Activated T-cell treated with anti-CD3 and anti-CD28 coated beads, Interleukin-2, amount 50 U/mL, for 72 hours (primary cell): ENCODE data around the gene BSG. TPM values are rescaled to one million over a fixed set of nuclear protein-coding genes. Genes with fewer than 3 reads are reported as not detected.
"Not testable (repeated sequence)": the region's sequence is repeated elsewhere in the genome, so short reads cannot be mapped to it uniquely, and the experiment has no call there.

Experiments
- ATAC-seq, 2 donors: fragments of 150-1000 bp; cut with Tn5 transposase; replicated peaks in 1 of 2; 2 replicates each; pipeline ENCODE4 v1.10.0; 2021; ENCODE audit warnings: moderate library complexity in 2 of 2, mild to moderate bottlenecking in 1 of 2
- DNase-seq, 2 donors: peaks; one replicate each; pipeline ENCODE4 v3.0.0; 2021 to 2022; ENCODE audit warnings: mixed read lengths in 1 of 2
- H3K27ac Mint-ChIP-seq: one replicate; pipeline ENCODE4 v1.8.0; 2022; ENCODE audit warnings: mild to moderate bottlenecking, moderate library complexity, mixed read lengths
- H3K27me3 Mint-ChIP-seq: one replicate; pipeline ENCODE4 v1.8.0; 2022; ENCODE audit warnings: low read depth, mixed read lengths
- H3K36me3 Mint-ChIP-seq, 2 donors: one replicate each; pipeline ENCODE4 v1.8.0; 2022; ENCODE audit warnings: mixed read lengths in 2 of 2, mild to moderate bottlenecking in 1 of 2; ENCODE audit not compliant: insufficient read depth in 2 of 2
- H3K4me1 Mint-ChIP-seq: one replicate; pipeline ENCODE4 v1.8.0; 2022; ENCODE audit warnings: low read depth, mixed read lengths
- H3K4me3 Mint-ChIP-seq, 2 donors: one replicate each; pipeline ENCODE4 v1.8.0; 2022; ENCODE audit warnings: mild to moderate bottlenecking in 2 of 2, mixed read lengths in 2 of 2, moderate library complexity in 2 of 2
- H3K9me3 Mint-ChIP-seq, 2 donors: one replicate each; pipeline ENCODE4 v1.8.0; 2022; ENCODE audit warnings: mixed read lengths in 2 of 2
- total RNA-seq, 2 donors: library from RNA; stranded (reverse); gene quantifications; one replicate each; pipeline ENCODE4 v1.2.3, GENCODE V29; 2022

BSG gene
- total RNA-seq, 2 donors from 2014 or later: 144 to 162 TPM

DNA sequence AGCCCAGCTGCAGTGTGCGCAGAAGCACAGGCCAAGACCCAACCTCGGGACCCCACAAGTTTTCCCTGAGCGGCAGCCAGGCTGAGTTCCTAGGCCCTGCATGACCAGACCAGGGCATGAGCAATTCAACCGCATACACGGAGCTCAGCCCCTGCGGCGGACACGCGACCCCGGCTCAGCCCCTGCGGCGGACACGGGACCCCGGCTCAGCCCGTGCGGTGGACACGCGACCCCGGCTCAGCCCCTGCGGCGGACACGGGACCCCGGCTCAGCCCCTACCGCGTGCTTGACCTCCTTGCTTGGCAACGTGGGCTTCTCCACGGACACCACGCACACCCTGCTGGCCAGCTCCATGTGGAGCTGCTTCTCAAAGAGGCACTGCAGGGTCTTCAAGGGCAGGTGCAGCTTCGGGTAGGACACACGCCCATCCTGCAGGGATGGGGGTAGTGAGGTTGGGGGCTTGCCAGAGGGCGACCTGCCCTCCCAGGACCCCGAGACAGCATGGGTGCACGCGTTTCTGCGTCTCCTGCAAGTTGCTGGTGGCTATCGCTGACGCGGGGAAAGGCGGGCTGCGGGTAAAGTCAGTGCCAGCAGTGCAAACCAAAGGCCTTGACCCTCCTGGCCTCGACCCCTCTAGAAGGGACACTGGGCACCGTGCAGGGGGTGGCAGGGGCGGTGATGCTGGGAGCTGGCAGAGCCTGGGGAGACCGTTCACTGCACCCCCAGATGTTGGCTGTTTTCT lies 51.0 kb downstream of the BSG start:
- Mint-ChIP-seq H3K4me1 (no peaks in the 10 kb centered on the region), H3K27ac (no peak overlapping the region), H3K4me3 (no peak overlapping the region), H3K27me3 (no peaks in the 10 kb centered on the region), H3K9me3 (no peaks in the 10 kb centered on the region), H3K36me3 (peaks cover 1 to 5% of the 10 kb centered on the region in 2 donors)
- ATAC-seq (no peak), DNase-seq (no peak)

- Mint-ChIP-seq H3K27me3 (no peaks in the 10 kb centered on the region), H3K9me3 (no peaks in the 10 kb centered on the region), H3K27ac (no peak overlapping the region), H3K4me3 (no peak overlapping the region), H3K36me3 (peaks cover 1 to 7% of the 10 kb centered on the region in 2 donors), H3K4me1 (no peaks in the 10 kb centered on the region)
- no peak for ATAC-seq
- DNase-seq: no peak
Measured at GRCh38 chr19:623974-624373, 51.6 kb downstream of the BSG start.

- H3K36me3 Mint-ChIP-seq: peaks cover 1 to 6% of the 10 kb centered on the region in 2 donors
- DNase-seq (no peak), ATAC-seq (no peak)
- H3K27ac Mint-ChIP-seq: no peak overlapping the region
- H3K4me1 Mint-ChIP-seq: no peaks in the 10 kb centered on the region
- H3K27me3 Mint-ChIP-seq: no peaks in the 10 kb centered on the region
- no peak overlapping the region for H3K4me3 Mint-ChIP-seq
- H3K9me3 Mint-ChIP-seq: no peaks in the 10 kb centered on the region
Measured at GRCh38 chr19:624433-625109, 52.2 kb downstream of the BSG start.

DNA sequence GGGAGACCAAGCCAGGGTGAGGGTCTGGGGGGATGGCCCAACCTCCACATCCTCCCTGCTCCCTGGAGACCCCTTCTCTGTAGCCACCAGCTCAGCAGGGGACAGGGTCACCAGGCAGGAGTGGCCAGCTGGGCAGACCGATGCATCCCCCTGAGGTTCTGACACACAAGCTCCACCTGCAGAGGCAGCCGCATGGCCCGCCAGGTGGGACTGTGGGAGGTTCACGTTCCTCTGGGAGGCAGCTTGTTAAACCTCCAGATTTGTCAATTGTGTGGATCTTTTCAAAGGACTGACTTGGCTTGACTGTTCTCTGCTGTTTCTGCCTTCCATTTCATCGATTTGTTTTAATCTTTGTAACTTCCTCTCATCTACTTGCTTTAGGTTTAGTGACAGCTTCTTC lies 52.9 kb downstream of the BSG start:
- no peak overlapping the region for H3K27ac Mint-ChIP-seq
- H3K36me3 Mint-ChIP-seq: peaks cover 1 to 8% of the 10 kb centered on the region in 2 donors
- ATAC-seq: no peak
- no peaks in the 10 kb centered on the region for H3K9me3 Mint-ChIP-seq
- no peak overlapping the region for H3K4me3 Mint-ChIP-seq
- DNase-seq: no peak
- H3K4me1 Mint-ChIP-seq: no peaks in the 10 kb centered on the region
- H3K27me3 Mint-ChIP-seq: no peaks in the 10 kb centered on the region

- not testable (repeated sequence) for DNase-seq, H3K27ac Mint-ChIP-seq
- peaks cover 1 to 12% of the 10 kb centered on the region in 2 donors for H3K36me3 Mint-ChIP-seq
Measured at GRCh38 chr19:626566-626965, 54.2 kb downstream of the BSG start.

DNA sequence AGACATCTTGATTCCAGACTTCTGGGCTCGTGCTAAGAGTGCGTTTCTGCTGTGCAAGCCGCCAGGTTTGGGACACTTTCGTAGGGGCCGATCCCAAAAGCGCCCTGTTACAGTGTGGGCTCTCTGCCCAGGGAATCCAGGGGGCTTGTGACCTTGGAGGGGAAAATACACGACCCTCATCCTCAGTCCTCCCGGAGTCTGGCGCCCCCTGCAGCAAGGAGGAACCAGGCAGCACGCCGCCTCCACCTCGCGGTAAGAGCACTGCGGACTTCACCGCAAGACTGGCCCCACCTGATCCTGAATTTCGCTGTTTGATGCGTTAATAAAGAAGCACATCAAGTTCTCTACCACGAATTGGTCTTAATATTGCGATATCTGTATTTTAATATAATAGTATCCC lies 55.8 kb downstream of the BSG start:
- H3K27me3 Mint-ChIP-seq: no peaks in the 10 kb centered on the region
- peak in 1 of 2 donors; percentile 33 for DNase-seq
- no peak for ATAC-seq
- no peaks in the 10 kb centered on the region for H3K9me3 Mint-ChIP-seq
- peaks cover 6% of the 10 kb centered on the region for H3K4me1 Mint-ChIP-seq
- H3K36me3 Mint-ChIP-seq: peaks cover 1 to 15% of the 10 kb centered on the region in 2 donors
- no peak overlapping the region for H3K4me3 Mint-ChIP-seq
- H3K27ac Mint-ChIP-seq: no peak overlapping the region

More at GRCh38 chr19:626566-626965, 54.2 kb downstream of the BSG start:
- not testable (repeated sequence) for H3K4me1 Mint-ChIP-seq, H3K9me3 Mint-ChIP-seq, ATAC-seq, H3K4me3 Mint-ChIP-seq, H3K27me3 Mint-ChIP-seq

GRCh38 chr19:629515-629914 lies 57.1 kb downstream of the BSG start:
- DNase-seq, H3K9me3 Mint-ChIP-seq, ATAC-seq, H3K4me3 Mint-ChIP-seq, H3K27ac Mint-ChIP-seq, H3K27me3 Mint-ChIP-seq: not testable (repeated sequence)
- H3K4me1 Mint-ChIP-seq: peaks cover 18% of the 10 kb centered on the region
- peaks cover 1 to 15% of the 10 kb centered on the region in 2 donors for H3K36me3 Mint-ChIP-seq

GRCh38 chr19:629961-630714 lies 57.7 kb downstream of the BSG start:
- no peak overlapping the region for H3K4me3 Mint-ChIP-seq
- ATAC-seq (no peak), DNase-seq (no peak)
- peaks cover 1 to 15% of the 10 kb centered on the region in 2 donors for H3K36me3 Mint-ChIP-seq
- H3K27me3 Mint-ChIP-seq: no peaks in the 10 kb centered on the region
- peaks cover 18% of the 10 kb centered on the region for H3K4me1 Mint-ChIP-seq
- H3K9me3 Mint-ChIP-seq: no peaks in the 10 kb centered on the region
- H3K27ac Mint-ChIP-seq: no peak overlapping the region

DNA sequence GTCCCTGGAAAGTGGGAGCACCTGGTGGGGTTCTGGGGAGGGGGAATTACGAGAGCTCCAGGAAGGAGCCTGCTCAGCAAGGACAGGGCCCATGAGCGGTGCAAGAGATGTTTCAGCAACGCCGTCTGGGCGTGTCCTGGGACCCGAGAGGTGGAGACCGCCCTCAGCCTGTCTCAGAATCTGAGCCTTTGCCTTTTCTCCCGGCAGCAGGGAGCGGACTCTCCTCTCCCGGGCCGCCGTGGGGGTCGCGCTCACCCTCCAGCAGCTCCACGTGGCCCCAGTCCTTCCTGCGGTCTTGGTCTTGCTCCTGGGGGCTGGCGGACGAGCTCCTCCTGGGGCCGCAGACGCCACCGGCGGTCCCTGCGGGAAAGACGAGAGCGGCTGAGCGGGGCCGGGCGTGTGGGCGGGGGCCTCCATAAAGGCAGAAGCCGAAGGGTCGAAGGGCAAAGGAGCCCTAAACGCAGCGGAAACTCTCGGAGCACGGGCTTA lies 60.2 kb downstream of the BSG start:
- peak overlapping the region; percentile 94 for H3K27ac Mint-ChIP-seq
- H3K27me3 Mint-ChIP-seq: no peaks in the 10 kb centered on the region
- peak; percentile 67 to 71 for DNase-seq
- ATAC-seq: peak; percentile 14 to 41
- no peaks in the 10 kb centered on the region for H3K9me3 Mint-ChIP-seq
- peaks cover 0 to 13% of the 10 kb centered on the region in 2 donors for H3K36me3 Mint-ChIP-seq
- peaks cover 18% of the 10 kb centered on the region for H3K4me1 Mint-ChIP-seq
- H3K4me3 Mint-ChIP-seq: peak overlapping the region; percentile 81 to 95

Other genes with a start within 250 kb of the BSG start
- gene MIER2, start 227.8 kb upstream of the BSG start, total RNA-seq: 10 to 100 TPM; 25.8 to 29.0 TPM
- under 1 TPM; 0.77 to 0.97 TPM for gene C2CD4C, start 163.4 kb upstream of the BSG start, total RNA-seq
- 1 to 10 TPM; 1.9 to 2.5 TPM for gene SHC2, start 111.6 kb upstream of the BSG start, total RNA-seq
- under 1 TPM; 0.31 to 0.32 TPM for gene MADCAM1, start 76.1 kb upstream of the BSG start, total RNA-seq
- 10 to 100 TPM; 11.9 to 12.1 TPM for gene TPGS1, start 65.1 kb upstream of the BSG start, total RNA-seq
- gene CDC34, start 40.8 kb upstream of the BSG start, total RNA-seq: 10 to 100 TPM; 48.4 to 56.1 TPM
- gene GZMM, start 28.5 kb upstream of the BSG start, total RNA-seq: 10 to 100 TPM; 23.5 to 31.0 TPM
- gene HCN2, start 17.3 kb downstream of the BSG start, total RNA-seq: 1 to 10 TPM in 1 of 2 donors, under 1 TPM in 1; 0.81 to 1.1 TPM
- gene POLRMT, start 60.9 kb downstream of the BSG start, total RNA-seq: 10 to 100 TPM; 62.7 to 79.0 TPM
- gene FGF22, start 67.3 kb downstream of the BSG start, total RNA-seq: not detected
- gene RNF126, start 90.6 kb downstream of the BSG start, total RNA-seq: 10 to 100 TPM; 72.8 to 91.8 TPM
- gene FSTL3, start 103.8 kb downstream of the BSG start, total RNA-seq: 10 to 100 TPM; 10.0 to 11.4 TPM
- under 1 TPM in 1 of 2 donors, not detected in 1; 0.22 TPM for gene PRSS57, start 122.9 kb downstream of the BSG start, total RNA-seq
- gene PALM, start 136.3 kb downstream of the BSG start, total RNA-seq: 1 to 10 TPM in 1 of 2 donors, under 1 TPM in 1; 0.72 to 2.0 TPM
- gene MISP, start 178.5 kb downstream of the BSG start, total RNA-seq: not detected
- gene PTBP1, start 224.9 kb downstream of the BSG start, total RNA-seq: 100 to 1,000 TPM; 515 to 611 TPM
- gene PLPPR3, start 249.4 kb downstream of the BSG start, total RNA-seq: not detected